ENCODE data around the gene HTR1D.

DNA sequence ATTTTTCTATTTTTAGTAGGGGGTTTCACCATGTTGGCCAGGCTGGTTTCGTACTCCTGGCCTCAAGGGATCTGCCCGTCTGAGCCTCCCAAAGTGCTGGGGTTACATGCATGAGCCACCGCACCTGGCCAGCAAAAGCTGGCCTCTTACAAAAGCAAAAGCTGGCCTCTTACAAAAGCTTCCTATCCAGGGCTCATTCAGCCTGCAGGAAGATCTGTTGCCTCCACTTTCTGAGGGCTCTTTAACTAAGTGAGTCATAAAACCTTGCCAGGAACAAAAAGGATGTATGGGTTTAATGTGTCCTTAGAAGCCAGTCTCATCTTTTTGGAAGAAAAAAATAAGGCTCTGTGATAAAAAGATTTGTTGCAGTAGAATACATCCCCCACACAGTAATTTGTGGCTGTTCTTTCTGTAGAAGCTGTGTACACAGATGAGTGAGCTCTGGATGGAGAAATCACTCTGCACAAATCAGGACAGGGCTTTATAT lies 15.0 kb downstream of the HTR1D start:
- TF ChIP-seq EZH2 (IDR thresholded peaks at IDR 0.05; ENCODE audit: insufficient read depth, poor library complexity, severe bottlenecking): no peak
- no peak for TF ChIP-seq EZH2phosphoT487 (IDR thresholded peaks at IDR 0.05; ENCODE audit: insufficient read depth, low read depth)
